SK-N-SH treated with all-trans-retinoic acid at 6 μM for 48 hours (cell line): ENCODE data around the gene TTPAL.

Experiments used
- ATAC-seq: fragments of 200-7000 bp; cut with Tn5 transposase; 3 replicates; pipeline ENCODE4 v1.9.1; 2020; ENCODE audit warnings: mild to moderate bottlenecking, moderate library complexity
- ARNTL ChIP-seq: fragments of 450-650 bp; formaldehyde crosslinking; IDR thresholded peaks from 2 replicates; pipeline ENCODE4 v1.5.0; 2020; ENCODE audit warnings: low read depth, mild to moderate bottlenecking, moderate library complexity, borderline replicate concordance
- CREB5 ChIP-seq: fragments of 250-450 bp; sonication (Bioruptor Pico); IDR thresholded peaks from 2 replicates; pipeline ENCODE4 v1.5.1; 2020; ENCODE audit warnings: low read depth, mild to moderate bottlenecking, moderate library complexity
- CSDC2 ChIP-seq: fragments of 250-450 bp; sonication (Bioruptor Pico); IDR thresholded peaks from 2 replicates; pipeline ENCODE4 v1.5.0; 2020; ENCODE audit warnings: mild to moderate bottlenecking, moderate library complexity
- CSRNP3 ChIP-seq: fragments of 250-450 bp; sonication (Bioruptor Pico); IDR thresholded peaks from 2 replicates; pipeline ENCODE4 v1.5.1; 2021; ENCODE audit warnings: mild to moderate bottlenecking, moderate library complexity
- ESRRG ChIP-seq: fragments of 250-450 bp; sonication (Bioruptor Pico); IDR thresholded peaks from 2 replicates; pipeline ENCODE4 v1.6.1; 2021; ENCODE audit warnings: mild to moderate bottlenecking
- GLIS3 ChIP-seq: fragments of 250-450 bp; sonication (Bioruptor Pico); IDR thresholded peaks from 2 replicates; pipeline ENCODE4 v1.5.0; 2020; ENCODE audit warnings: mild to moderate bottlenecking, moderate library complexity
- ISL1 ChIP-seq: fragments of 250-450 bp; sonication (Bioruptor Pico); IDR thresholded peaks from 2 replicates; pipeline ENCODE4 v2.1.2; 2022; ENCODE audit warnings: mild to moderate bottlenecking, moderate library complexity
- OSR1 ChIP-seq: fragments of 250-450 bp; sonication (Bioruptor Pico); IDR thresholded peaks from 2 replicates; pipeline ENCODE4 v1.8.0; 2022; ENCODE audit warnings: moderate library complexity, mild to moderate bottlenecking, inconsistent platforms
- PATZ1 ChIP-seq: fragments of 250-450 bp; sonication (Bioruptor Pico); IDR thresholded peaks from 2 replicates; pipeline ENCODE4 v1.8.0; 2020; ENCODE audit warnings: mild to moderate bottlenecking, moderate library complexity, borderline replicate concordance
- POU6F1 ChIP-seq: fragments of 250-450 bp; sonication (Bioruptor Pico); IDR thresholded peaks from 2 replicates; pipeline ENCODE4 v1.8.0; 2021; ENCODE audit warnings: low read depth, mild to moderate bottlenecking, moderate library complexity, borderline replicate concordance
- PPARA ChIP-seq: fragments of 250-450 bp; sonication (Bioruptor Pico); IDR thresholded peaks from 2 replicates; pipeline ENCODE4 v1.5.0; 2020; ENCODE audit warnings: mild to moderate bottlenecking, borderline replicate concordance
- RARB ChIP-seq: fragments of 250-450 bp; sonication (Bioruptor Pico); IDR thresholded peaks from 2 replicates; pipeline ENCODE4 v1.8.0; 2021; ENCODE audit warnings: mild to moderate bottlenecking, moderate library complexity
- SNAI2 ChIP-seq: fragments of 250-450 bp; sonication (Bioruptor Pico); IDR thresholded peaks from 2 replicates; pipeline ENCODE4 v1.5.0; 2020; ENCODE audit warnings: mild to moderate bottlenecking, moderate library complexity
- TCF4 ChIP-seq: fragments of 250-450 bp; sonication (Bioruptor Pico); IDR thresholded peaks from 2 replicates; pipeline ENCODE4 v1.8.0; 2021; ENCODE audit warnings: mild to moderate bottlenecking, moderate library complexity, borderline replicate concordance
- TOX ChIP-seq: fragments of 250-450 bp; sonication (Bioruptor Pico); IDR thresholded peaks from 2 replicates; pipeline ENCODE4 v1.8.0; 2021; ENCODE audit warnings: mild to moderate bottlenecking, moderate library complexity, borderline replicate concordance
- TSHZ2 ChIP-seq: fragments of 250-450 bp; sonication (Bioruptor Pico); IDR thresholded peaks from 2 replicates; pipeline ENCODE4 v1.5.0; 2020; ENCODE audit warnings: mild to moderate bottlenecking, moderate library complexity
- ZC3H10 ChIP-seq: fragments of 250-450 bp; sonication (Bioruptor Pico); IDR thresholded peaks from 2 replicates; pipeline ENCODE4 v1.5.1; 2021; ENCODE audit warnings: mild to moderate bottlenecking, moderate library complexity
- ZFP3 ChIP-seq: fragments of 250-450 bp; sonication (Bioruptor Pico); IDR thresholded peaks from 2 replicates; pipeline ENCODE4 v1.5.0; 2020; ENCODE audit warnings: mild to moderate bottlenecking, moderate library complexity
- ZFP30 ChIP-seq: fragments of 450-650 bp; formaldehyde crosslinking; IDR thresholded peaks from 2 replicates; pipeline ENCODE4 v1.5.0; 2022; ENCODE audit warnings: mild to moderate bottlenecking, moderate library complexity
- ZNF565 ChIP-seq: fragments of 450-650 bp; formaldehyde crosslinking; conservative IDR thresholded peaks from 2 replicates; pipeline ENCODE4 v1.5.0; 2020; ENCODE audit warnings: low read depth, mild to moderate bottlenecking, moderate library complexity
- ZNF70 ChIP-seq: fragments of 450-650 bp; formaldehyde crosslinking; IDR thresholded peaks from 2 replicates; pipeline ENCODE4 v1.5.0; 2020; ENCODE audit warnings: mild to moderate bottlenecking, moderate library complexity
- ZNF8 ChIP-seq: fragments of 450-650 bp; formaldehyde crosslinking; IDR thresholded peaks from 2 replicates; pipeline ENCODE4 v1.5.0; 2020; ENCODE audit warnings: mild to moderate bottlenecking, moderate library complexity

Gene TTPAL

GRCh38 chr20:44504402-44505307 is 29.0 kb downstream of the TTPAL start:
- no peak for ATAC-seq
- TF ChIP-seq PPARA (CRISPR knock-in tag) (no peak), GLIS3 (CRISPR knock-in tag) (no peak), ZNF8 (CRISPR knock-in tag) (no peak), CSRNP3 (CRISPR knock-in tag) (no peak), OSR1 (CRISPR knock-in tag) (no peak), ESRRG (CRISPR knock-in tag) (no peak), ZFP30 (CRISPR knock-in tag) (no peak), ZC3H10 (CRISPR knock-in tag) (no peak), SNAI2 (CRISPR knock-in tag) (no peak), CSDC2 (CRISPR knock-in tag) (no peak), PATZ1 (no peak), ZNF565 (CRISPR knock-in tag) (no peak), TSHZ2 (CRISPR knock-in tag) (no peak), CREB5 (CRISPR knock-in tag) (no peak), TCF4 (CRISPR knock-in tag) (no peak), POU6F1 (no peak), ZFP3 (no peak), ZNF70 (CRISPR knock-in tag) (no peak)

GRCh38 chr20:44509762-44510161 is 34.1 kb downstream of the TTPAL start:
- no peak for ATAC-seq
- no peak for TF ChIP-seq TOX (CRISPR knock-in tag)

- no peak for ATAC-seq
- TF ChIP-seq ZNF8 (CRISPR knock-in tag) (no peak), RARB (CRISPR knock-in tag) (no peak), CSDC2 (CRISPR knock-in tag) (no peak), CREB5 (CRISPR knock-in tag) (no peak), ARNTL (no peak), ISL1 (no peak), ZFP3 (no peak), POU6F1 (no peak), PATZ1 (no peak), TOX (CRISPR knock-in tag) (no peak)
Measured at GRCh38 chr20:44513871-44514270, 38.2 kb downstream of the TTPAL start.
